SK-N-SH (cell line): Measurements from ENCODE around the gene SPATA13. TPM values are rescaled to one million over a fixed set of nuclear protein-coding genes. Genes with fewer than 3 reads are reported as not detected.

Experiments
- CTCF ChIA-PET: fragments of 300-600, 350-600 bp; formaldehyde crosslinking; extraction: SDS; loops from one replicate; lab custom pipeline; 2021; lab: Yijun Ruan, JAX
- POLR2A ChIA-PET: fragments of 350-600 bp; sonication (Branson Sonifier 250); formaldehyde crosslinking; extraction: SDS; loops from one replicate; lab custom pipeline; 2020; ENCODE audit warnings: antibody characterized with exemption, inconsistent platforms; lab: Yijun Ruan, JAX
- DNase-seq: peaks from one replicate; pipeline ENCODE4 v3.0.0; 2012
- H2AFZ ChIP-seq: fragments of 200-600 bp; sonication (generic); 2 replicates; pipeline ENCODE4 v1.8.1; 2016; ENCODE audit warnings: antibody characterized with exemption, mild to moderate bottlenecking, low read depth
- H3F3A ChIP-seq: fragments of 200-600 bp; sonication (generic); replicated peaks from 2 replicates; pipeline ENCODE3; 2016; ENCODE audit warnings: antibody characterized with exemption, mild to moderate bottlenecking; ENCODE audit not compliant: insufficient read depth
- H3K27ac ChIP-seq, 2 experiments: fragments of 200-500 bp in 1 of 2; fragments of 200-600 bp in 1 of 2; sonication (Bioruptor generic) in 1 of 2; sonication (generic), shearing (Covaris generic) in 1 of 2; 2 replicates each; pipeline versions ENCODE4 v1.5.1 to v1.6.1; 2014 to 2016; ENCODE audit warnings: low read depth in 2 of 2, inconsistent platforms in 1 of 2, low read length in 1 of 2, mild to moderate bottlenecking in 1 of 2, mixed read lengths in 1 of 2
- H3K27me3 ChIP-seq: fragments of 200-600 bp; sonication (generic), shearing (Covaris generic); 2 replicates; pipeline ENCODE4 v1.6.1; 2016; ENCODE audit warnings: mixed run types; ENCODE audit not compliant: insufficient read depth
- H3K36me3 ChIP-seq, 2 experiments: fragments of 200-500 bp in 1 of 2; fragments of 200-600 bp in 1 of 2; sonication (Bioruptor generic) in 1 of 2; sonication (generic) in 1 of 2; replicated peaks in 1 of 2; 2 replicates each; pipeline versions ENCODE3 to v1.5.1; 2014 to 2016; ENCODE audit warnings: low read length in 1 of 2, mild to moderate bottlenecking in 1 of 2; ENCODE audit not compliant: insufficient read depth in 2 of 2, control insufficient read depth in 1 of 2
- H3K4me1 ChIP-seq, 2 experiments: fragments of 200-500 bp in 1 of 2; fragments of 200-600 bp in 1 of 2; sonication (Bioruptor generic) in 1 of 2; sonication (generic), shearing (Covaris generic) in 1 of 2; 2 replicates each; pipeline versions ENCODE4 v1.5.1 to v1.6.1; 2014 to 2016; ENCODE audit warnings: low read depth in 1 of 2, low read length in 1 of 2, mixed run types in 1 of 2; ENCODE audit not compliant: insufficient read depth in 2 of 2, control insufficient read depth in 1 of 2
- H3K4me2 ChIP-seq: fragments of 200-600 bp; sonication (generic), shearing (Covaris generic); 2 replicates; pipeline ENCODE4 v1.6.1; 2017; ENCODE audit warnings: mixed run types
- H3K4me3 ChIP-seq, 2 experiments: fragments of 200-500 bp in 1 of 2; fragments of 200-600 bp in 1 of 2; sonication (Bioruptor generic) in 1 of 2; sonication (generic), shearing (Covaris generic) in 1 of 2; 2 replicates each; pipeline versions ENCODE4 v1.5.1 to v1.8.1; 2014 to 2016; ENCODE audit warnings: low read depth in 2 of 2, inconsistent platforms in 1 of 2, low read length in 1 of 2, mild to moderate bottlenecking in 1 of 2, mixed read lengths in 1 of 2, moderate library complexity in 1 of 2
- H3K79me2 ChIP-seq: fragments of 200-600 bp; sonication (generic); 2 replicates; pipeline ENCODE4 v1.8.1; 2017; ENCODE audit warnings: mild to moderate bottlenecking; ENCODE audit not compliant: insufficient read depth
- H3K9ac ChIP-seq: fragments of 200-600 bp; sonication (generic); 2 replicates; pipeline ENCODE4 v1.6.1; 2017; ENCODE audit warnings: mixed run types
- H3K9me2 ChIP-seq: fragments of 200-600 bp; sonication (generic); 2 replicates; pipeline ENCODE4 v1.6.1; 2017; ENCODE audit warnings: mixed run types
- H3K9me3 ChIP-seq: fragments of 200-600 bp; sonication (generic); 2 replicates; pipeline ENCODE4 v1.6.1; 2017; ENCODE audit warnings: mixed run types, mild to moderate bottlenecking, moderate library complexity
- H4K20me1 ChIP-seq: fragments of 200-600 bp; sonication (generic); 2 replicates; pipeline ENCODE4 v1.6.1; 2017; ENCODE audit warnings: mild to moderate bottlenecking, mixed run types; ENCODE audit not compliant: insufficient read depth
- EP300 ChIP-seq, 2 experiments: IDR thresholded peaks; 2 replicates each; pipeline versions ENCODE4 v1.4.0 to v1.6.1; 2012; ENCODE audit warnings: borderline replicate concordance in 1 of 2, low read depth in 1 of 2, low read length in 1 of 2
- EZH2phosphoT487 ChIP-seq: fragments of 200-600 bp; sonication (generic); IDR thresholded peaks from 2 replicates; pipeline ENCODE4 v1.6.1; 2017; ENCODE audit warnings: low read depth, mixed run types, mild to moderate bottlenecking, antibody characterized with exemption, moderate library complexity, borderline replicate concordance
- FOXJ3 ChIP-seq: sonication (generic); formaldehyde crosslinking; IDR thresholded peaks from 2 replicates; pipeline ENCODE4 v1.5.1; 2020; ENCODE audit warnings: mild to moderate bottlenecking, missing genetic modification reagents
- FOXM1 ChIP-seq: IDR thresholded peaks from 2 replicates; pipeline ENCODE4 v1.4.0; 2012; ENCODE audit warnings: low read depth, mild to moderate bottlenecking
- GABPA ChIP-seq: IDR thresholded peaks from 2 replicates; pipeline ENCODE4 v1.4.0; 2012; ENCODE audit warnings: low read depth, mild to moderate bottlenecking
- GATA2 ChIP-seq: sonication (generic); formaldehyde crosslinking; IDR thresholded peaks from 2 replicates; pipeline ENCODE4 v1.5.0; 2020; ENCODE audit warnings: mild to moderate bottlenecking, missing genetic modification reagents
- MXI1 ChIP-seq: IDR thresholded peaks from 2 replicates; pipeline ENCODE4 v1.6.1; 2012; ENCODE audit warnings: mild to moderate bottlenecking, low read depth, low read length, improper control_type of control experiment
- NRF1 ChIP-seq: IDR thresholded peaks from 2 replicates; pipeline ENCODE4 v1.6.1; 2012; ENCODE audit warnings: low read depth, mild to moderate bottlenecking, low read length
- PBX3 ChIP-seq: IDR thresholded peaks from 2 replicates; pipeline ENCODE4; 2012
- RAD21 ChIP-seq: IDR thresholded peaks from 2 replicates; pipeline ENCODE4 v1.6.1; 2012; ENCODE audit warnings: mild to moderate bottlenecking, low read length
- RCOR1 ChIP-seq: fragments of 150-350 bp; IDR thresholded peaks from 2 replicates; pipeline ENCODE4 v1.6.1; 2017; ENCODE audit warnings: antibody characterized with exemption, low read length
- RFX5 ChIP-seq: IDR thresholded peaks from 2 replicates; pipeline ENCODE4 v1.6.1; 2012; ENCODE audit warnings: mild to moderate bottlenecking, improper control_type of control experiment, low read length
- SIN3A ChIP-seq: IDR thresholded peaks from 2 replicates; pipeline ENCODE4 v1.6.1; 2012; ENCODE audit warnings: low read depth, mild to moderate bottlenecking, low read length, moderate library complexity, borderline replicate concordance
- TCF12 ChIP-seq: IDR thresholded peaks from 2 replicates; pipeline ENCODE4 v1.4.0; 2012
- TEAD4 ChIP-seq: IDR thresholded peaks from 2 replicates; pipeline ENCODE4 v1.4.0; 2012; ENCODE audit warnings: mild to moderate bottlenecking, borderline replicate concordance; ENCODE audit not compliant: insufficient read depth
- USF2 ChIP-seq: fragments of 150-350 bp; IDR thresholded peaks from 2 replicates; pipeline ENCODE4 v1.6.1; 2017; ENCODE audit warnings: antibody characterized with exemption, low read length, low read depth, borderline replicate concordance
- YY1 ChIP-seq: IDR thresholded peaks from 2 replicates; pipeline ENCODE4 v1.4.0; 2012; ENCODE audit warnings: low read depth, mild to moderate bottlenecking
- WGBS: methylation state at CpG from one replicate; pipeline ENCODE4 v1.1.6; 2017; ENCODE audit warnings: low lambda C conversion rate; 5-methylcytosine and 5-hydroxymethylcytosine counted together
- polyA plus RNA-seq, 3 experiments: library from polyadenylated mRNA; depleted of rRNA; stranded (reverse); fragments of >200 nt; gene quantifications; 2 replicates each; pipeline ENCODE4 v1.2.3, GENCODE V29; 2012
- TF ChIP-seq, protein P1 (sequence below): IDR thresholded peaks from 2 replicates; pipeline ENCODE4 v1.4.0; 2012; ENCODE audit warnings: low read depth, borderline replicate concordance
- TF ChIP-seq, protein P2 (sequence below): IDR thresholded peaks from 2 replicates; pipeline ENCODE4 v1.4.0; 2012; ENCODE audit warnings: low read depth, borderline replicate concordance

The SPATA13 gene
- polyA plus RNA-seq, 1 of the 3 experiments (the other 2 are of a cell fraction): 4.3 TPM

DNA sequence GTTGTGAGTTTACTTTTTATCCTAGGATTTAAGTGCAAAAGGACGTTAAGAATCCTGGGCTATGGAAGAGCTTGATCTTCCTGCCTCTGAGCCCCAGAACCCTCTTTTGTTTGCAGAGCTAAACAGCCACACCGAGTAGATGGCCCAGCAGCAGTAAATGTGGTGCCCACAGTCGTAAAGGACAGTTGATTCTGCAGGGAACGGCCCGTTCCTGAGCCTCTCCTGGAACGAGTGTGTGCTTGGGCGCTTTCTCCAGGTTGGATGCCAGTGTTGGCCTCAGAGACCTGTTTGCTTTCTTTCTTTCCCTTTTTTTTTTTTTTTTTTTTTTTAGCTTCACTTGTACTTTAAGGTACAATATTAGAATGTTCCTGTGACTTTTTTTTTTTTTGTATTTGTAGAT, 41.7 kb downstream of the SPATA13 start:
- TF ChIP-seq TCF12 (no peak), PBX3 (no peak), GABPA (no peak), MXI1 (no peak), FOXM1 (no peak), TEAD4 (no peak), YY1 (no peak), EZH2phosphoT487 (no peak), GATA2 (no peak), NRF1 (no peak), EP300 (IDR thresholded peaks at IDR 0.05; ENCODE audit: borderline replicate concordance in 1 of 2, low read depth in 1 of 2, low read length in 1 of 2) (no peak), SIN3A (no peak), RAD21 (no peak), RFX5 (no peak), RCOR1 (no peak), FOXJ3 (CRISPR knock-in tag) (no peak), USF2 (no peak)
- TF ChIP-seq, protein P1, sequence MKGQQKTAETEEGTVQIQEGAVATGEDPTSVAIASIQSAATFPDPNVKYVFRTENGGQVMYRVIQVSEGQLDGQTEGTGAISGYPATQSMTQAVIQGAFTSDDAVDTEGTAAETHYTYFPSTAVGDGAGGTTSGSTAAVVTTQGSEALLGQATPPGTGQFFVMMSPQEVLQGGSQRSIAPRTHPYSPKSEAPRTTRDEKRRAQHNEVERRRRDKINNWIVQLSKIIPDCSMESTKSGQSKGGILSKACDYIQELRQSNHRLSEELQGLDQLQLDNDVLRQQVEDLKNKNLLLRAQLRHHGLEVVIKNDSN: no peak
- TF ChIP-seq, protein P2, sequence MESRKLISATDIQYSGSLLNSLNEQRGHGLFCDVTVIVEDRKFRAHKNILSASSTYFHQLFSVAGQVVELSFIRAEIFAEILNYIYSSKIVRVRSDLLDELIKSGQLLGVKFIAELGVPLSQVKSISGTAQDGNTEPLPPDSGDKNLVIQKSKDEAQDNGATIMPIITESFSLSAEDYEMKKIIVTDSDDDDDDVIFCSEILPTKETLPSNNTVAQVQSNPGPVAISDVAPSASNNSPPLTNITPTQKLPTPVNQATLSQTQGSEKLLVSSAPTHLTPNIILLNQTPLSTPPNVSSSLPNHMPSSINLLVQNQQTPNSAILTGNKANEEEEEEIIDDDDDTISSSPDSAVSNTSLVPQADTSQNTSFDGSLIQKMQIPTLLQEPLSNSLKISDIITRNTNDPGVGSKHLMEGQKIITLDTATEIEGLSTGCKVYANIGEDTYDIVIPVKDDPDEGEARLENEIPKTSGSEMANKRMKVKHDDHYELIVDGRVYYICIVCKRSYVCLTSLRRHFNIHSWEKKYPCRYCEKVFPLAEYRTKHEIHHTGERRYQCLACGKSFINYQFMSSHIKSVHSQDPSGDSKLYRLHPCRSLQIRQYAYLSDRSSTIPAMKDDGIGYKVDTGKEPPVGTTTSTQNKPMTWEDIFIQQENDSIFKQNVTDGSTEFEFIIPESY: no peak
- ChIA-PET CTCF (interaction anchor here (0.9 to 2.8 kb wide), 3 partner anchors 14 to 149 kb away, joined by 3 to 10 read pairs (median 4); no protein-coding TSS in a partner anchor), POLR2A (interaction anchor here (0.5 kb wide), 1 partner anchor 1152 kb away, joined by 5 read pairs; no protein-coding TSS in a partner anchor)
- H3F3A ChIP-seq: no peaks in the 10 kb centered on the region
- no peaks in the 10 kb centered on the region for H3K9me2 ChIP-seq
- H3K27ac ChIP-seq: no peak overlapping the region
- H3K4me3 ChIP-seq: no peak overlapping the region
- H3K9ac ChIP-seq: no peak overlapping the region
- H4K20me1 ChIP-seq: no peaks in the 10 kb centered on the region
- no peaks in the 10 kb centered on the region; a peak in 2 of 4 replicates for H3K4me1 ChIP-seq
- 94% methylated on average over 7 of the region's 7 CpGs for WGBS
- H3K27me3 ChIP-seq: no peaks in the 10 kb centered on the region
- H3K9me3 ChIP-seq: no peaks in the 10 kb centered on the region
- H2AFZ ChIP-seq: no peak overlapping the region
- H3K79me2 ChIP-seq: no peaks in the 10 kb centered on the region
- no peaks in the 10 kb centered on the region for H3K36me3 ChIP-seq
- no peak for DNase-seq
- no peak overlapping the region for H3K4me2 ChIP-seq
